Natural killer cell (primary cell): Measurements from ENCODE around the gene FOXN3. TPM values are rescaled to one million over a fixed set of nuclear protein-coding genes. Genes with fewer than 3 reads are reported as not detected.

Source experiments
- ATAC-seq, 3 donors: fragments of 150-1000 bp in 2 of 3; fragments of 200-7000 bp in 1 of 3; cut with Tn5 transposase; 1 replicate in 1 of 3; 2 replicates in 2 of 3; pipeline ENCODE4 v1.10.0; 2021; ENCODE audit warnings: mild to moderate bottlenecking in 2 of 3, moderate library complexity in 2 of 3
- DNase-seq, 2 donors: peaks; one replicate each; pipeline versions ENCODE4 v3.0.0 to v3.0.0-alpha.2; 2013 to 2021; ENCODE audit warnings: mixed read lengths in 1 of 2
- H3K27ac ChIP-seq: one replicate; pipeline ENCODE4 v1.5.1; 2013; ENCODE audit warnings: mild to moderate bottlenecking, low read length
- H3K27me3 ChIP-seq: one replicate; pipeline ENCODE4 v1.6.1; 2013; ENCODE audit warnings: low read length; ENCODE audit not compliant: control insufficient read depth, insufficient read depth
- H3K36me3 ChIP-seq: one replicate; pipeline ENCODE4 v1.6.1; 2013; ENCODE audit warnings: low read length; ENCODE audit not compliant: control insufficient read depth, insufficient read depth
- H3K4me1 ChIP-seq: one replicate; pipeline ENCODE4 v1.6.1; 2013; ENCODE audit warnings: low read length; ENCODE audit not compliant: control insufficient read depth, insufficient read depth
- H3K4me3 ChIP-seq: one replicate; pipeline ENCODE4 v1.5.1; 2013; ENCODE audit warnings: low read length
- H3K9me3 ChIP-seq: one replicate; pipeline ENCODE4 v1.6.1; 2013; ENCODE audit warnings: low read length; ENCODE audit not compliant: control insufficient read depth, insufficient read depth
- H3K27ac Mint-ChIP-seq, 2 donors: one replicate each; pipeline ENCODE4 v1.8.0; 2022; ENCODE audit warnings: mild to moderate bottlenecking in 2 of 2, mixed read lengths in 2 of 2, moderate library complexity in 1 of 2
- H3K27me3 Mint-ChIP-seq, 2 donors: one replicate each; pipeline ENCODE4 v1.8.0; 2022; ENCODE audit warnings: low read depth in 2 of 2, mixed read lengths in 2 of 2
- H3K36me3 Mint-ChIP-seq: one replicate; pipeline ENCODE4 v1.8.0; 2022; ENCODE audit warnings: mixed read lengths
- H3K4me1 Mint-ChIP-seq, 2 donors: one replicate each; pipeline ENCODE4 v1.8.0; 2022; ENCODE audit warnings: mixed read lengths in 2 of 2
- H3K4me3 Mint-ChIP-seq: one replicate; pipeline ENCODE4 v1.8.0; 2022; ENCODE audit warnings: mild to moderate bottlenecking, moderate library complexity, mixed read lengths
- H3K9me3 Mint-ChIP-seq, 2 donors: one replicate each; pipeline ENCODE4 v1.8.0; 2022; ENCODE audit warnings: mixed read lengths in 2 of 2
- whole genome bisulfite sequencing: methylation state at CpG from one replicate; pipeline ENCODE4 v1.1.7; 2013; ENCODE audit warnings: missing lambda C conversion rate; ENCODE audit not compliant: insufficient coverage; 5-methylcytosine and 5-hydroxymethylcytosine counted together
- intact Hi-C: fragments of 100-400 bp; cut with micrococcal nuclease; formaldehyde crosslinking; loops from one replicate; pipeline ENCODE4 v1.14.2; 2022
- total RNA-seq, 4 donors: library from RNA; stranded (reverse); fragments of 120-200 nt in 1 of 4; gene quantifications; one replicate each; pipeline versions ENCODE4 v1.2.3 to v1.2.4, GENCODE V29; 2013 to 2022
- TF ChIP-seq, protein P1 (sequence below): fragments of 200-600 bp; IDR thresholded peaks from one replicate; pipeline ENCODE4 v1.8.0; 2022; ENCODE audit warnings: antibody characterized with exemption

The FOXN3 gene
- total RNA-seq, 3 donors from 2014 or later (not counting 1 experiment from before 2014, with no cell fraction given): 209 to 216 (median 209) TPM

DNA sequence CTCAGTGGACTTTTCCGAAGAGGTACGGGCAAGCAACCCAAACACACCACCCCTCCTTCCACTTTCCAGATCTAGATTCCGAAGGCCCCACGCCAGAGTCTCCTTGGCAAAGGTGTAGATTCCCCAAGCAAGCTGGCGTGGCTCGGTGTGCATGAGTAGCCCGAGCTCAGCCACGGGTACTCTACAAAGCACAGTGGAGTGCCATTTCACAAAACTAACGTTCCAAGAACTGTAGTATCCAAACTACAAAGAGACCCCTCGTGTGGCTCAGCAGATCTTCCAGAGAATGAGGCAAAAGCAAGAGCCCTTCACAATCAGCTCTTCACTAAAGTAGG is 72.1 kb downstream of the FOXN3 start:
- no peak overlapping the region for H3K4me3 ChIP-seq
- DNase-seq (no peak), ATAC-seq (no peak)
- no peaks in the 10 kb centered on the region for H3K36me3 Mint-ChIP-seq
- no peaks in the 10 kb centered on the region for H3K9me3 ChIP-seq
- H3K27me3 Mint-ChIP-seq: no peaks in the 10 kb centered on the region
- WGBS: 95% methylated on average over 10 of the region's 10 CpGs
- no peaks in the 10 kb centered on the region for H3K4me1 ChIP-seq
- peak overlapping the region in 1 of 2 donors; percentile 14 for H3K27ac Mint-ChIP-seq
- H3K36me3 ChIP-seq: peaks cover 19% of the 10 kb centered on the region
- no peak overlapping the region for H3K4me3 Mint-ChIP-seq
- TF ChIP-seq, protein P1, sequence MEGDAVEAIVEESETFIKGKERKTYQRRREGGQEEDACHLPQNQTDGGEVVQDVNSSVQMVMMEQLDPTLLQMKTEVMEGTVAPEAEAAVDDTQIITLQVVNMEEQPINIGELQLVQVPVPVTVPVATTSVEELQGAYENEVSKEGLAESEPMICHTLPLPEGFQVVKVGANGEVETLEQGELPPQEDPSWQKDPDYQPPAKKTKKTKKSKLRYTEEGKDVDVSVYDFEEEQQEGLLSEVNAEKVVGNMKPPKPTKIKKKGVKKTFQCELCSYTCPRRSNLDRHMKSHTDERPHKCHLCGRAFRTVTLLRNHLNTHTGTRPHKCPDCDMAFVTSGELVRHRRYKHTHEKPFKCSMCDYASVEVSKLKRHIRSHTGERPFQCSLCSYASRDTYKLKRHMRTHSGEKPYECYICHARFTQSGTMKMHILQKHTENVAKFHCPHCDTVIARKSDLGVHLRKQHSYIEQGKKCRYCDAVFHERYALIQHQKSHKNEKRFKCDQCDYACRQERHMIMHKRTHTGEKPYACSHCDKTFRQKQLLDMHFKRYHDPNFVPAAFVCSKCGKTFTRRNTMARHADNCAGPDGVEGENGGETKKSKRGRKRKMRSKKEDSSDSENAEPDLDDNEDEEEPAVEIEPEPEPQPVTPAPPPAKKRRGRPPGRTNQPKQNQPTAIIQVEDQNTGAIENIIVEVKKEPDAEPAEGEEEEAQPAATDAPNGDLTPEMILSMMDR: no peak
- no peaks in the 10 kb centered on the region for H3K9me3 Mint-ChIP-seq
- H3K4me1 Mint-ChIP-seq: peaks cover 50 to 64% of the 10 kb centered on the region in 2 donors
- H3K27me3 ChIP-seq: no peaks in the 10 kb centered on the region
- intact Hi-C loops: no loop called here
- H3K27ac ChIP-seq: no peak overlapping the region

DNA sequence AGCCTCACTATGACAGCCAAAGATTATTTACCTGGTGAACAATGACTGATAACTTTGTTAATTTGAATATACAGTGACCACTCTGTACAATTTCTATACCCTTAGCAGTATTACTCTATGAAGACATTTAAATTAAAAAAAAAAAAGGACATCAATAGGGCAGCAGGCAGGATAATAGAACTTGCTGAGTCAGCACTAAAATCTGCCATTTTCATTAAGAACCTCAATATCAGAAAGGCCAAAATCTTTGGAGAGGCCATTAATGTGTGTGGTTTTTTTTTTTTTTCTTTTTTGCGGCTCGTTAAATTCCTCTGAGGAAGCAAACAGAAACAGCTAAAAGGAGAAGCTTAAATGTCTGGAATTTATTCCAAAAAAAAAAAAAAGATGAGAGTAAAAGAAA is 73.7 kb downstream of the FOXN3 start:
- Mint-ChIP-seq H3K9me3 (no peaks in the 10 kb centered on the region), H3K27ac (no peak overlapping the region), H3K4me3 (no peak overlapping the region), H3K36me3 (no peaks in the 10 kb centered on the region), H3K27me3 (no peaks in the 10 kb centered on the region), H3K4me1 (peaks cover 53 to 57% of the 10 kb centered on the region in 2 donors)
- Histone ChIP-seq H3K4me1 (peaks cover 11% of the 10 kb centered on the region), H3K27me3 (no peaks in the 10 kb centered on the region), H3K9me3 (no peaks in the 10 kb centered on the region), H3K4me3 (no peak overlapping the region), H3K36me3 (peaks cover 9% of the 10 kb centered on the region), H3K27ac (no peak overlapping the region)
- ATAC-seq: no peak
- DNase-seq: no peak
- TF ChIP-seq, protein P1: no peak
- intact Hi-C loops: no loop called here
- no CpG with 5 or more reads among the region's 2 CpGs for WGBS

DNA sequence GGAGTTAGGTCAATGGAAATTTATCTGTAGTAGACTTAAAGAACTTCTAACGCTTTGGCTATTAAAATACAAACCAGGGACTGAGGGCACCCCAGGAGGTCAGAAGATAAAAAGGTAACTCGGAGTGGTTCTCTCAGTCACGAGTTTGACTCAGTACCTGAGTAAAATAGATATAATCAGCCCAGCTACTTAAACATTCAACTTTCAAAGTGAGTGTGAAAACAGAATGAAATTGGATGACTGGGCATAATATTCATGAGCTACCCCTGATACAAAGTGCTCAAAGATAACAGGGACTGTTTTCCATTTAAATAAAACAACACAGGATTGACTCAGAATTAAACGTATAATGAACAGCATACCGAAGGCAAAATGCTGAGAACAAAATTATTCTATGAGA is 75.0 kb downstream of the FOXN3 start:
- 84% methylated on average over 2 of the region's 5 CpGs for WGBS

More for the DNA sequence above, 75.0 kb downstream of the FOXN3 start:
- DNase-seq: no peak
- Mint-ChIP-seq H3K4me1 (peaks cover 59 to 60% of the 10 kb centered on the region in 2 donors), H3K4me3 (no peak overlapping the region), H3K27ac (no peak overlapping the region), H3K9me3 (no peaks in the 10 kb centered on the region), H3K27me3 (no peaks in the 10 kb centered on the region), H3K36me3 (no peaks in the 10 kb centered on the region)
- Histone ChIP-seq H3K27me3 (no peaks in the 10 kb centered on the region), H3K36me3 (peaks cover 1% of the 10 kb centered on the region), H3K27ac (no peak overlapping the region), H3K9me3 (no peaks in the 10 kb centered on the region), H3K4me1 (peaks cover 11% of the 10 kb centered on the region), H3K4me3 (no peak overlapping the region)
- no peak for ATAC-seq
- TF ChIP-seq, protein P1: no peak
- intact Hi-C loops: no loop called here
